ENCODE results near the gene SVBP. TPM values are rescaled to one million over a fixed set of nuclear protein-coding genes. Genes with fewer than 3 reads are reported as not detected.

Gene SVBP
- total and polyA plus RNA-seq, 2 of the 8 experiments (the other 6 are each of a cell fraction or from before 2014, with no cell fraction given): 29.7 to 30.2 TPM

GRCh38 chr1:42801832-42802473 is 15.2 kb downstream of the SVBP start (continued):
- TF ChIP-seq EP300 (IDR thresholded peaks at IDR 0.05; ENCODE audit: borderline replicate concordance in 1 of 2, low read depth in 2 of 2, low read length in 2 of 2) (no peak), SRF (IDR thresholded peaks at IDR 0.05; ENCODE audit: low read depth, low read length) (no peak), RBBP5 (IDR thresholded peaks at IDR 0.05; ENCODE audit: borderline replicate concordance, low read depth, low read length) (no peak)

All from H1 (cell line).